ENCODE data around the gene EHBP1L1.

Gene EHBP1L1

GRCh38 chr11:65596520-65596919 lies 20.7 kb downstream of the EHBP1L1 start:
- no peak for DNase-seq (ENCODE audit: low read depth)
- no peak for TF ChIP-seq CTCF (conservative IDR thresholded peaks at IDR 0.05; ENCODE audit: control insufficient read depth, insufficient read depth, low read depth, low read length)

GRCh38 chr11:65598258-65598699 lies 22.4 kb downstream of the EHBP1L1 start:
- no peak for DNase-seq (ENCODE audit: low read depth)
- no peak overlapping the region for H3K4me3 ChIP-seq (ENCODE audit: control insufficient read depth, low read depth, low read length)
- no peak for TF ChIP-seq CTCF (conservative IDR thresholded peaks at IDR 0.05; ENCODE audit: control insufficient read depth, insufficient read depth, low read depth, low read length)

More at GRCh38 chr11:65596520-65596919, 20.7 kb downstream of the EHBP1L1 start:
- H3K4me3 ChIP-seq (ENCODE audit: control insufficient read depth, low read depth, low read length): no peak overlapping the region

- TF ChIP-seq CTCF (conservative IDR thresholded peaks at IDR 0.05; ENCODE audit: control insufficient read depth, insufficient read depth, low read depth, low read length): no peak
- H3K4me3 ChIP-seq (ENCODE audit: control insufficient read depth, low read depth, low read length): no peak overlapping the region
- no peak for DNase-seq (ENCODE audit: low read depth)
These were observed 23.5 kb downstream of the EHBP1L1 start for GRCh38 chr11:65599216-65599954.

GRCh38 chr11:65599955-65600246 lies 24.0 kb downstream of the EHBP1L1 start:
- DNase-seq (ENCODE audit: low read depth): no peak
- H3K4me3 ChIP-seq (ENCODE audit: control insufficient read depth, low read depth, low read length): no peak overlapping the region

GRCh38 chr11:65604258-65604657 lies 28.4 kb downstream of the EHBP1L1 start:
- TF ChIP-seq CTCF (conservative IDR thresholded peaks at IDR 0.05; ENCODE audit: control insufficient read depth, insufficient read depth, low read depth, low read length): no peak
- H3K4me3 ChIP-seq (ENCODE audit: control insufficient read depth, low read depth, low read length): no peak overlapping the region
- DNase-seq (ENCODE audit: low read depth): no peak

More at GRCh38 chr11:65599955-65600246, 24.0 kb downstream of the EHBP1L1 start:
- TF ChIP-seq CTCF (conservative IDR thresholded peaks at IDR 0.05; ENCODE audit: control insufficient read depth, insufficient read depth, low read depth, low read length): no peak

- no peak for TF ChIP-seq CTCF (conservative IDR thresholded peaks at IDR 0.05; ENCODE audit: control insufficient read depth, insufficient read depth, low read depth, low read length)
- peak overlapping the region; percentile 2 for H3K4me3 ChIP-seq (ENCODE audit: control insufficient read depth, low read depth, low read length)
- peak; percentile 92 for DNase-seq (ENCODE audit: low read depth)
These were observed 31.2 kb downstream of the EHBP1L1 start for GRCh38 chr11:65606876-65607613.
